Activated naive CD4-positive, alpha-beta T cell treated with anti-CD3 and anti-CD28 coated beads, Interleukin-2, amount 10 ng/mL, durations not matched to agents 7 days and 5 days (primary cell): ENCODE results near the gene PRDX5.
A peak's percentile ranks its signal among the peaks of the same experiment; 100 is the strongest.

Source experiments
- CTCF ChIA-PET: fragments of 350-600 bp; sonication (Branson Sonifier 250); formaldehyde crosslinking; loops from one replicate; lab custom pipeline; 2021; ENCODE audit warnings: antibody characterized with exemption; lab: Charles Lee
- DNase-seq: peaks from one replicate; pipeline ENCODE4 v3.0.0-alpha.2; 2020
- H3K27ac Mint-ChIP-seq: one replicate; pipeline ENCODE4 v1.8.0; 2021; ENCODE audit warnings: mild to moderate bottlenecking, moderate library complexity, mixed read lengths
- H3K27me3 Mint-ChIP-seq: one replicate; pipeline ENCODE4 v1.8.0; 2021; ENCODE audit warnings: mild to moderate bottlenecking, mixed read lengths
- H3K36me3 Mint-ChIP-seq: one replicate; pipeline ENCODE4 v1.8.0; 2021; ENCODE audit warnings: mixed read lengths
- H3K4me1 Mint-ChIP-seq: one replicate; pipeline ENCODE4 v1.8.0; 2021; ENCODE audit warnings: mixed read lengths
- H3K4me3 Mint-ChIP-seq: one replicate; pipeline ENCODE4 v1.8.0; 2021; ENCODE audit warnings: mild to moderate bottlenecking, moderate library complexity, mixed read lengths
- H3K9me3 Mint-ChIP-seq: one replicate; pipeline ENCODE4 v1.8.0; 2021; ENCODE audit warnings: mixed read lengths

The PRDX5 gene

DNA sequence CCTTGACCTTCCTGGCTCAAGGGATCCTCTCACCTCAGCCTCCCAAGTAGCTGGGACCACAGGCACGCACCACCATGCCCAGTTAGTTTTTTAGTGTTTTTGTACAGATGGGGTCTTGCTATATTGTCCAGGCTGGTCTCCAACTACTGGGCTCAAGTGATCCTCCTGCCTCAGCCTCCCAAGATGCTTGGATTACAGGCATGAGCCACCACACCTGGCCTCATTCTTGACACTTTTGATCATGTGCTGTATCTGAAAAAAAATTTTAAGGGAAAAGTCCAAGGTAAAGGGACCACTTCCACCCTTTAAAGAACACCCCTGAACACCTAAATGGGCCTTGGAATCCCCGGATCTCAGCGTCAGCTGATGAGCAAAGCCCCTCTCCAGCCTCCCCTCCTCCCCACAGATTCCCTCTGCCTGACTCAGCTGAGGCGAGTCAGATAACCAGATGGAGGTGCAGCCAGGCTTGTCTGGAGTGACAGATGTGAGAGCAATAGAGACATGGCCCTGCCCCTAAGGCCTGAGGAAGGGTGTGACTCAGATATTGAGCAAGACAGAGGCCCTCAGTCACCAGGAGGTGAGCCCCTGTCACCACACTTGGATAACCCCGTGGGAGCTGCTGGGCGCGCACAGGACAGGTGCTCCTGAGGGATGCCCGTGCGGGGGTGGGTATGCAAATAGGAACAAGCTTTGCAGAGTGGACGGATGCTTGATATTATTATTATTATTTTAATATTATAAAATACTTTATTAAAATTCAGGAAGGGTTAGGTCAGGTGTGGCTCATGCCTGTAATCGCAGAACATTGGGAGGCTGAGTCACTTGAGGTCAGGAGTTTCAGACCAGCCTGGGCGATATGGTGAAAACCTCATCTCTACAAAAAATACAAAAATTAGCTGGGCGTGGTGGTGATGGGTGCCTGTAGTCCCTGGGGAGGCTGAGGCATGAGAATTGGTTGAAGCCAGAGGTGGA is 17.1 kb downstream of the PRDX5 start:
- H3K27me3 Mint-ChIP-seq: no peaks in the 10 kb centered on the region
- no peak overlapping the region for H3K27ac Mint-ChIP-seq
- no peaks in the 10 kb centered on the region for H3K9me3 Mint-ChIP-seq
- CTCF ChIA-PET: interaction anchor here (0.7 to 0.9 kb wide), 2 partner anchors 17 to 18 kb away, joined by 4 read pairs; partner anchors contain the start of genes PRDX5 and TRMT112
- DNase-seq: no peak
- H3K4me1 Mint-ChIP-seq: peaks cover 36% of the 10 kb centered on the region
- H3K4me3 Mint-ChIP-seq: no peak overlapping the region
- H3K36me3 Mint-ChIP-seq: peaks cover 17% of the 10 kb centered on the region

GRCh38 chr11:64337538-64338249 is 19.8 kb downstream of the PRDX5 start:
- H3K4me1 Mint-ChIP-seq: peaks cover 49% of the 10 kb centered on the region
- H3K27ac Mint-ChIP-seq: peak overlapping the region; percentile 60
- no peaks in the 10 kb centered on the region for H3K27me3 Mint-ChIP-seq
- no peaks in the 10 kb centered on the region for H3K9me3 Mint-ChIP-seq
- CTCF ChIA-PET: interaction anchor here (0.7 to 2.4 kb wide), 5 partner anchors 17 to 130 kb away, joined by 3 to 11 read pairs (median 3); partner anchors contain the start of genes PRDX5 and TRMT112
- no peak for DNase-seq
- H3K4me3 Mint-ChIP-seq: no peak overlapping the region
- peaks cover 30% of the 10 kb centered on the region for H3K36me3 Mint-ChIP-seq

DNA sequence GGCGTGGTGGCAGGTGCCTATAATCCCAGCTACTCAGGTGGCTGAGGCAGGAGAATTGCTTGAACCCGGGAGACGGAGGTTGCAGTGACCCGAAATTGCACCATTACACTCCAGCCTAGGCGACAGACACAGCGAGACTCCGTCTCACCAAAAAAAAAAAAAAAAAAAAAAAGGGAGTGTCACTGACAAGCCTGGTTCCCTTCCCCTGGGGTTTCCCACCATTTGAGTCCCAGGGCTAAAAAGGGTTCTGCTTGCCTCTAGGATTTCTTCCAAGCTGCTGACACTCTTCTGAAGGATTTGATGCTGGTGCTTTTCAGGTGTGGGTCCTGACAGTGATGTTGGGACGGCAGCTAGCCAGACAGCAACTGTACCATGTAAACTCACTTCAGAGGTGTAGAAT is 20.8 kb downstream of the PRDX5 start:
- Mint-ChIP-seq H3K4me1 (peaks cover 51% of the 10 kb centered on the region), H3K36me3 (peaks cover 26% of the 10 kb centered on the region), H3K9me3 (no peaks in the 10 kb centered on the region), H3K27ac (peak overlapping the region; percentile 92), H3K4me3 (peak overlapping the region; percentile 89), H3K27me3 (no peaks in the 10 kb centered on the region)
- no peak for DNase-seq
- CTCF ChIA-PET: interaction anchor here (1.7 to 2.4 kb wide), 2 partner anchors 17 to 21 kb away, joined by 6 to 11 read pairs; partner anchors contain the start of genes PRDX5 and TRMT112

DNA sequence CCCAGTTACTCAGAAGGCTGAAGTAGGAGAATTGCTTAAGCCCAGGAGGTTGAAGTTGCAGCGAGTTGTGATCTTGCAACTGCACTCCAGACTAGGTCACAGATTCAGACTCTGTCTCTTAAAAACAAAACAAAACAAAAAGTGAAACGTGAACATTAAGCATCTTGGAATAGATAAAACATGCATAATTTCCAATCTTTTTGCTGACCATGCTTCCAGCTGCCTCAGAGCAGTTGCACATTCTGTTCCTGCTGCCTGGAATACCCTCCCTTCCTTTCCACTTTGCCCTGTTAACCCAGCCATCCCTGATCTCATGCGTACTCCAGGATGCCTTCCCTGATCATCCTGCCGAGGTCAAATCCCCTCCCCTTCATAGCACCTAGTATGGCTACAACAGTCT is 21.4 kb downstream of the PRDX5 start:
- peaks cover 26% of the 10 kb centered on the region for H3K36me3 Mint-ChIP-seq
- peaks cover 51% of the 10 kb centered on the region for H3K4me1 Mint-ChIP-seq
- CTCF ChIA-PET: interaction anchor here (0.9 to 2.4 kb wide), 3 partner anchors 16 to 89 kb away, joined by 3 to 11 read pairs (median 6); partner anchors contain the start of genes PRDX5 and TRMT112
- H3K27ac Mint-ChIP-seq: peak overlapping the region; percentile 92
- H3K4me3 Mint-ChIP-seq: peak overlapping the region; percentile 89
- H3K27me3 Mint-ChIP-seq: no peaks in the 10 kb centered on the region
- no peaks in the 10 kb centered on the region for H3K9me3 Mint-ChIP-seq
- DNase-seq: no peak

GRCh38 chr11:64339754-64340408 is 22.0 kb downstream of the PRDX5 start, which contains the start of gene CCDC88B:
CCDC88B (plus strand) TSS chr11:64340204; CDS start chr11:64340267, 63 bp downstream.
- H3K9me3 Mint-ChIP-seq: no peaks in the 10 kb centered on the region
- peaks cover 51% of the 10 kb centered on the region for H3K4me1 Mint-ChIP-seq
- DNase-seq: peak; percentile 93
- no peaks in the 10 kb centered on the region for H3K27me3 Mint-ChIP-seq
- peak within 1 kb of the TSS; percentile 92 for H3K27ac Mint-ChIP-seq
- peaks cover 23% of the 10 kb centered on the region for H3K36me3 Mint-ChIP-seq
- peak within 1 kb of the TSS; percentile 89 for H3K4me3 Mint-ChIP-seq
- CTCF ChIA-PET: interaction anchor here (0.9 to 4.0 kb wide), 5 partner anchors 8 to 90 kb away, joined by 3 to 42 read pairs (median 6); partner anchors contain the start of genes PRDX5 and TRMT112

- H3K4me1 Mint-ChIP-seq: peaks cover 50% of the 10 kb centered on the region
- H3K9me3 Mint-ChIP-seq: no peaks in the 10 kb centered on the region
- peak overlapping the region; percentile 89 for H3K4me3 Mint-ChIP-seq
- peak overlapping the region; percentile 92 for H3K27ac Mint-ChIP-seq
- CTCF ChIA-PET: interaction anchor here (1.0 to 4.0 kb wide), 6 partner anchors 8 to 106 kb away, joined by 3 to 42 read pairs (median 6); partner anchors contain the start of genes PRDX5 and TRMT112
- H3K27me3 Mint-ChIP-seq: no peaks in the 10 kb centered on the region
- peak; percentile 88 for DNase-seq
- peaks cover 27% of the 10 kb centered on the region for H3K36me3 Mint-ChIP-seq
These were observed 22.9 kb downstream of the PRDX5 start for GRCh38 chr11:64340671-64341335.

- peaks cover 30% of the 10 kb centered on the region for H3K36me3 Mint-ChIP-seq
- H3K4me3 Mint-ChIP-seq: peak overlapping the region; percentile 89
- peaks cover 50% of the 10 kb centered on the region for H3K4me1 Mint-ChIP-seq
- no peaks in the 10 kb centered on the region for H3K27me3 Mint-ChIP-seq
- CTCF ChIA-PET: interaction anchor here (1.1 to 4.0 kb wide), 4 partner anchors 9 to 106 kb away, joined by 6 to 42 read pairs (median 16); partner anchors contain the start of genes PRDX5 and TRMT112
- DNase-seq: no peak
- H3K27ac Mint-ChIP-seq: peak overlapping the region; percentile 74
- H3K9me3 Mint-ChIP-seq: no peaks in the 10 kb centered on the region
These were observed 23.5 kb downstream of the PRDX5 start for GRCh38 chr11:64341429-64341828.

DNA sequence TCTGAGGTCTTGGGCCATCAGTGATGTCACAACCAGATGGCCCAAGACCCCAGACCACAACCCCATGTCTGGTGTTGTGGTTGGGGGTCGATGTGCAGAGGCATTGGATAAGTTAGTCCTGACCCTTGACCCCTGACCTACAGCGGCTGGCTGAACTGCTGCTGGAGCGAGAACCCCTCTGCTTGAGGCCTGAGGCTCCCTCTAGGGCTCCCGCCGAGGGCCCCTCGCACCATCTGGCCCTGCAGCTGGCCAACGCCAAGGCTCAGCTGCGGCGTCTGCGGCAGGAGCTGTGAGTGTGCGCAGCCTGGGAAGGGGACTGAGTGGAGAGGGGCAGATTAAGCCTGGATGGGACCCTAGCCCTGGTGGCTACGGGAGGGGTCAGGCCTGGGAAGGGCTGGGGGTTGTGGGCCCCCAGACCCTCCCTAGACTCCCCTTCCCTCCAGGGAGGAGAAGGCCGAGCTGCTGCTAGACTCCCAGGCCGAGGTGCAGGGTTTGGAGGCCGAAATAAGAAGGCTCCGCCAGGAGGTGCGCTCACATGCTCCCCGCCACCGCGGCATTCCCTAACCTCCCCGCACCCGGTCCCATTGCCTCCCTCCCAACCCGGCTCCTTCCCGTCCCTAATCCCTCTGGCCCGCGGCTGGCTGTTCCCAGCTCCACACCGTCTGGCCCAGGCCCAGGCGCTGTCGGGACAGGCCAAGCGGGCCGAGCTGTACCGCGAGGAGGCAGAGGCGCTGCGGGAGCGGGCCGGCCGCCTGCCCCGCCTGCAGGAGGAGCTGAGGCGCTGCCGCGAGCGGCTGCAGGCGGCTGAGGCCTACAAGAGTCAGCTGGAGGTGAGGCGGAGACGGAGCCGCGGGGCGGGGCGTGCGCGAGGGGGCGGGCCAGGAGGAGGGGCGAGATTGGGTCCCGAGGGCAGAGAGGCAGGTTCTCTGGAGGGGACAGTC is 24.2 kb downstream of the PRDX5 start:
- Mint-ChIP-seq H3K4me1 (peaks cover 50% of the 10 kb centered on the region), H3K27me3 (no peaks in the 10 kb centered on the region), H3K4me3 (peak overlapping the region; percentile 89), H3K36me3 (peaks cover 31% of the 10 kb centered on the region), H3K9me3 (no peaks in the 10 kb centered on the region), H3K27ac (peak overlapping the region; percentile 69)
- CTCF ChIA-PET: interaction anchor here (0.8 to 4.0 kb wide), 9 partner anchors 10 to 309 kb away, joined by 3 to 42 read pairs (median 6); partner anchors contain the start of genes PRDX5 and TRMT112
- peak; percentile 96 for DNase-seq

GRCh38 chr11:64342869-64343745 is 25.2 kb downstream of the PRDX5 start:
- CTCF ChIA-PET: interaction anchor here (0.8 to 4.0 kb wide), 8 partner anchors 11 to 308 kb away, joined by 3 to 42 read pairs (median 5); partner anchors contain the start of genes PRDX5 and TRMT112
- Mint-ChIP-seq H3K36me3 (peaks cover 33% of the 10 kb centered on the region), H3K27ac (no peak overlapping the region), H3K4me1 (peaks cover 48% of the 10 kb centered on the region), H3K9me3 (no peaks in the 10 kb centered on the region), H3K27me3 (no peaks in the 10 kb centered on the region), H3K4me3 (peak overlapping the region; percentile 50)
- DNase-seq: no peak

DNA sequence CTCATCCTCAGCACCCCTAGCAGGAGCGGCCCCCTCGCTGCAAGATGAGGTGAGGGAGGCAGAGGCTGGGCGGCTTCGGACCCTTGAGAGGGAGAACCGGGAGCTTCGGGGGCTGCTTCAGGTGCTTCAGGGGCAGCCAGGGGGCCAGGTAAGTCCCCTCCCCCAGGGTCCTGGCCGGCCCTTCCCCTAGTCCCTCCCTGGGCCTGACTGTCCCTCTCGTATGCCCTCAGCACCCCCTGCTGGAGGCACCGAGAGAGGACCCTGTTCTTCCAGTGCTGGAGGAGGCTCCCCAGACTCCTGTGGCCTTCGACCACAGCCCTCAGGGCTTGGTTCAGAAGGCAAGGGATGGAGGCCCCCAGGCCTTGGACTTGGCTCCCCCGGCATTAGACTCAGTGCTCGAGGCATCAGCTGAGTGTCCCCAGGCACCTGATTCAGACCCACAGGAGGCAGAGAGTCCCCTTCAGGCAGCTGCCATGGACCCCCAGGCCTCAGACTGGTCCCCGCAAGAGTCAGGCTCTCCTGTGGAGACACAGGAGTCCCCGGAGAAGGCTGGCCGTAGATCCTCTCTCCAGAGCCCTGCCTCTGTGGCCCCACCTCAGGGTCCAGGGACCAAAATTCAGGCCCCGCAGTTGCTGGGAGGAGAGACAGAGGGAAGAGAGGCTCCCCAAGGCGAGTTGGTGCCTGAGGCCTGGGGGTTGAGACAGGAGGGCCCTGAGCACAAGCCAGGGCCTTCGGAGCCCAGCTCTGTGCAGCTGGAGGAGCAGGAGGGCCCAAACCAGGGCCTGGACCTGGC is 26.0 kb downstream of the PRDX5 start:
- peaks cover 33% of the 10 kb centered on the region for H3K36me3 Mint-ChIP-seq

More for the DNA sequence above, 26.0 kb downstream of the PRDX5 start:
- H3K27ac Mint-ChIP-seq: no peak overlapping the region
- CTCF ChIA-PET: interaction anchor here (1.0 to 4.0 kb wide), 3 partner anchors 12 to 140 kb away, joined by 3 to 26 read pairs (median 11); partner anchors contain the start of genes PRDX5 and TRMT112
- no peaks in the 10 kb centered on the region for H3K9me3 Mint-ChIP-seq
- no peak overlapping the region for H3K4me3 Mint-ChIP-seq
- H3K4me1 Mint-ChIP-seq: peaks cover 41% of the 10 kb centered on the region
- H3K27me3 Mint-ChIP-seq: no peaks in the 10 kb centered on the region
- DNase-seq: peak; percentile 41
